NT2/D1 (cell line): Measurements from ENCODE around the gene SLC47A2.

Experiments
- SUZ12 ChIP-seq: IDR thresholded peaks from 2 replicates; pipeline ENCODE4 v1.6.1; 2011; ENCODE audit not compliant: insufficient read length, insufficient read depth; ENCODE audit errors: extremely low read depth
- YY1 ChIP-seq: IDR thresholded peaks from 2 replicates; pipeline ENCODE4 v1.6.1; 2011; ENCODE audit not compliant: insufficient read length, insufficient read depth
- ZNF274 ChIP-seq: IDR thresholded peaks from 2 replicates; pipeline ENCODE4 v1.6.1; 2011; ENCODE audit warnings: mild to moderate bottlenecking, low read depth, low read length

DNA sequence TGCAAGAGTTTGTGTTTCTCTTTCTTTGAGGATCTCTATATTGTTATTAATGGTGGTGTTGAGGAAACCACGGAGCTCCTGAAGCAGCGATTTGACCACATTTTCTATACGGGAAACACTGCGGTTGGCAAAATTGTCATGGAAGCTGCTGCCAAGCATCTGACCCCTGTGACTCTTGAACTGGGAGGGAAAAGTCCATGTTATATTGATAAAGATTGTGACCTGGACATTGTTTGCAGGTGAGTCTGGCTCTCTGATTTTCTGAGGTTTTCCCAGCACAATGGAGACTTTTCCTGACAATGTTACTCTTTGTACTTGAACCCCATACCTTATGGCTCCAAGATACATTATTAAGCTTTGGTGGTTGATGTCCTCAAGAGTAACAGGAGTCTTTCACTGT lies 60.0 kb downstream of the SLC47A2 start:
- no peak for TF ChIP-seq SUZ12
- TF ChIP-seq YY1, result no peak
- TF ChIP-seq ZNF274, result no peak
